Forelimb muscle (tissue), 1 donor: Measurements from ENCODE around the gene IL2RG. TPM values are rescaled to one million over a fixed set of nuclear protein-coding genes. Genes with fewer than 3 reads are reported as not detected.

ENCODE experiments used
- DNase-seq: peaks from one replicate; pipeline ENCODE4 v3.0.0-alpha.2; 2013; ENCODE audit warnings: low read depth
- polyA plus RNA-seq: library from polyadenylated mRNA; unstranded; fragments of 120-200 nt; gene quantifications from one replicate; pipeline ENCODE4 v1.2.1, GENCODE V29; 2013; ENCODE audit not compliant: insufficient read length

IL2RG gene
- polyA plus RNA-seq, 1 donor = 1.5 TPM

DNA sequence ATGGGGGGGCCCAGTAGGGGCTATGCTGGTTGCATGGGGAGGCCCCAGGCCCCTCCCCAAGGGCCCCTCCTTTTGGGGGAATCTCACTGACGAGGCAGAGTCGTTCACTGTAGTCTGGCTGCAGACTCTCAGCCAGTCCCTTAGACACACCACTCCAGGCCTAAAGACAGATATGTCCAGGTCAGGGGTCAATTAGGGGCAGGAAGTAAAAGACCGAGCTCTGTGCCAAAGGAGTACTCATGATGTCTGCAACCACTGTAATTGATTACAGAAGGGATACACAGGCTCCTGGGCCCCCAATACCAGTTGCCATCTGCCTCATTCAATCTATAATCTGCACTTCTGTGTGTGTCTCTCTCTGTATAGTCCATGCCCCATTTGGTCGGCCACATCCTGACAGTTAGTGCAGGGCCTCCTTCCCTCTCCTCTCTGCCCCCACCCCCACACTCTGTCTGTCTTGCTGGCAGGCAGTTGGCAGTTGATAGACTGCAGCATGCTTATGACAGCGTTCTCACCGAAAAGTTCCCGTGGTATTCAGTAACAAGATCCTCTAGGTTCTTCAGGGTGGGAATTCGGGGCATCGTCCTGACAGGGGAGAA is 3.5 kb downstream of the IL2RG start:
- DNase-seq = no peak

- DNase-seq = no peak
Measured at GRCh38 chrX:71107245-71107644, 4.1 kb downstream of the IL2RG start.

GRCh38 chrX:71106427-71106826 is 5.0 kb downstream of the IL2RG start, which contains the start of gene CXorf65:
Gene CXorf65 (minus strand): TSS chrX:71106740. CDS start chrX:71106556, 184 bp downstream.
- DNase-seq = no peak

DNA sequence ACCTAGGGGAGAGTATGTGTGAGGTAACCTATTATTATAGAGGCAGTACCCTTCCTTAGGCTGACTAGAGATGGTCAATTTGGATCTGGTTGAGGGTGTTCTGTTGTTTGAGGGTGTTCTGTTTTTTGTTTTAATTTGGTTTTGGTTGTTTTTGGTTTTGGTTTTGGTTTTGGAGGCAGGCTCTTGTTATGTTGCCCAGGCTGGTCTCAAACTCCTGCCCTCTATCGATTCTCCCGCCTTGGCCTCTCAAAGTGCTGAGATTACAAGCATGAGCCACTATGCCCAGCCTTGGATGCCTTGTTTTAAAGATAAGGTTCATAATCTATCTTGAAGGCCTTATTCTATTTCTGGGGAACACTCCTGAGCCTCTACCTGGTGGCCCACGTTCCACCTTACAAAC is 5.7 kb downstream of the IL2RG start:
- no peak for DNase-seq

- no peak for DNase-seq
Measured at GRCh38 chrX:71103110-71103983, 8.0 kb downstream of the IL2RG start.

GRCh38 chrX:71102292-71102691 is 9.1 kb downstream of the IL2RG start:
- DNase-seq = no peak

DNA sequence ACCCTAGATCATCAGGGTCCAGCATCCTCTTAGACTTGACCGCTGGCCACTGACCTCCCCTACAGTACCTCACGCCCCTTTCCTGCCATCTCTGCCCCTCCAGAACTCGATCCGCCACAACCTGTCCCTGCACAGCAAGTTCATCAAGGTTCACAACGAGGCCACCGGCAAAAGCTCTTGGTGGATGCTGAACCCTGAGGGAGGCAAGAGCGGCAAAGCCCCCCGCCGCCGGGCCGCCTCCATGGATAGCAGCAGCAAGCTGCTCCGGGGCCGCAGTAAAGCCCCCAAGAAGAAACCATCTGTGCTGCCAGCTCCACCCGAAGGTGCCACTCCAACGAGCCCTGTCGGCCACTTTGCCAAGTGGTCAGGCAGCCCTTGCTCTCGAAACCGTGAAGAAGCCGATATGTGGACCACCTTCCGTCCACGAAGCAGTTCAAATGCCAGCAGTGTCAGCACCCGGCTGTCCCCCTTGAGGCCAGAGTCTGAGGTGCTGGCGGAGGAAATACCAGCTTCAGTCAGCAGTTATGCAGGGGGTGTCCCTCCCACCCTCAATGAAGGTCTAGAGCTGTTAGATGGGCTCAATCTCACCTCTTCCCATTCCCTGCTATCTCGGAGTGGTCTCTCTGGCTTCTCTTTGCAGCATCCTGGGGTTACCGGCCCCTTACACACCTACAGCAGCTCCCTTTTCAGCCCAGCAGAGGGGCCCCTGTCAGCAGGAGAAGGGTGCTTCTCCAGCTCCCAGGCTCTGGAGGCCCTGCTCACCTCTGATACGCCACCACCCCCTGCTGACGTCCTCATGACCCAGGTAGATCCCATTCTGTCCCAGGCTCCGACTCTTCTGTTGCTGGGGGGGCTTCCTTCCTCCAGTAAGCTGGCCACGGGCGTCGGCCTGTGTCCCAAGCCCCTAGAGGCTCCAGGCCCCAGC is 10.5 kb downstream of the IL2RG start:
- DNase-seq = no peak

DNA sequence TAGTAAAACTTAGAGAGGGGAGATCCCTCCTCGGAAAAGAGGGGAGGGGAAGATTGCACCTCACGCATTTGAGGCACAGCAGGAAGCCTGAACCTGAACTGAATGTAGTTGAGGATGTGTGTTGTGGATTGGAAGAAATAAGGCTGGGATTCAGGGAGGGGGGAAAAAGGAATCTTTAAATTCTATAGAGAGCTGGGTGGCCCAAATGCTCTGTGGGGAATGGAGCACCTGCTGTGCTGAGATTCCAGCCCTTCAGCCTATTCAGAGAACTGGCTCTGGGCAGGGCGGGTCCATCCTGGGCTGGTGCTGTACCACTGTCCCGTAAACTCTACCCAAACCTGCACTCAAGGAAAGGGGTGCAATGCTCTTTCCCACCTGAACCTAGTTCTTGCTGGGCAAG is 11.6 kb downstream of the IL2RG start:
- DNase-seq = no peak

DNA sequence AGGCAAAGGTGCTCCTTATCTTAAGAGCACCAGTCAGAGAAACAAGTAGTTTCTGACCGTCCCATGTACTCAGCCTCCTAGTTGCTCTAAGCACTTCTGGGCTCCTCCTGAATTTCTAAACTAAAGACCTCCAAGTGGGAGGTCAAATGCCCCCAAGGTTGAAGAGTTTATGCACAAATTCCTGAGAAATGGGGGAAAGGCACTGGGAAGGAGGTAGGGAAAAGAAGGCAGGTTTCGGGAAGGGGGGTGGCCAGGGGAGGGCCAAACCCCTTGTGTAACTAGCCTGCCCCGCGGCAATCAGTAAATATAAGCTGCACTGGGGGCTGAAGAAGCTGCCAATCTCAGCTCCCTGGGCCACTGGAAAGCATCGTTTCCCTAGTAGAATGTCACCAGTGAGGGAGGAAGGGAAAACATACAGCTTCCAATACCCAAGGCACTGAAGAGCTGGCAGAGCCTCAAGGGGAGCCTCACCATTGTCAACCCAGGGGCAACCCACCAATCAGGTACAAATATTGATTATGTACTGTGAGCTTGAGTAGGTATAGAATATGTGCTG is 12.3 kb downstream of the IL2RG start:
- no peak for DNase-seq

DNA sequence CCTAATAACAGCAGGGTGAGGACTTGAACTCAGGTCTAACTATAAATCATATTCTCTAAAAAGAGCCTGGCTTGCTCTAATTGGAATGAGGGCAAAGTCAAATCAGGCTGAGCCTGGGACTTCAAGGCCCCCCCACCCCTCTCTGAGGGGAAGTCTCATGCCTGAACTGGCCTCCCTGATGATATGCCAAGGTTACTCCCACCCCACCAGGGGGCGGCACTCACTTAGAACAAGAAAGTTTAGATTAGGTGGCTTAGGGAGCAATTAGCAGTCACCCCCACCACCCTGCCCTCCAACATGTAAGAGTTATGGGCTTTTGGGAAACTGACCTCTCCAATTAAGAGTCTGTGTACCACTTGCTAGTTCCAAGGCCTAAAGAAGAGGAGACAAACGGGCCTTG is 13.1 kb downstream of the IL2RG start:
- DNase-seq = no peak

GRCh38 chrX:71096760-71097032 is 14.7 kb downstream of the IL2RG start:
- DNase-seq = no peak

GRCh38 chrX:71095981-71096759 is 15.2 kb downstream of the IL2RG start:
- DNase-seq = no peak

DNA sequence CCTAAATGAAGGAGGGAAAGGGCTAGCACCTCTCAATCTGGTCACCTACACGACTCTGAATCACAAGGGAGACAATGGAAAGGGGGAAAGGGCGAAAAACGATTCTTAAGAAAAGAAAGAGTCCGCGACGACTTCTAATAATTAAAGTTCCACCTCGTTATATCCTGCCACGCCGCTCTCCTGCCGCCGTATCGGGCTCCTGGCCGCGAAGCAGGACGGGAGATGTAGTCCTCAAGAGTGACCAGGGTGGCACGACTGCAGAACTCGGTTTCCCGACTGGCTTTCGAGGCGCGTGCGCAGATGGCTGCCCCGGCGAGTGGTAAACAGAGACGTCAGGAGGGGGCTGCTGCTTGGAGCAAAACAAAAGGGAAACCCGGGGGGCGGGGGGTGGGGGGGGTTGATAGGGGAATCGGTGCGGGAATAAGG is 15.8 kb downstream of the IL2RG start, which contains the start of gene FOXO4:
TSS of gene FOXO4 (plus strand) at position 297 of the 426 bp plus-strand sequence. CDS start 678 bp downstream, outside the sequence.
- peak; percentile 69 for DNase-seq

GRCh38 chrX:71095033-71095432 is 16.3 kb downstream of the IL2RG start:
- no peak for DNase-seq

DNA sequence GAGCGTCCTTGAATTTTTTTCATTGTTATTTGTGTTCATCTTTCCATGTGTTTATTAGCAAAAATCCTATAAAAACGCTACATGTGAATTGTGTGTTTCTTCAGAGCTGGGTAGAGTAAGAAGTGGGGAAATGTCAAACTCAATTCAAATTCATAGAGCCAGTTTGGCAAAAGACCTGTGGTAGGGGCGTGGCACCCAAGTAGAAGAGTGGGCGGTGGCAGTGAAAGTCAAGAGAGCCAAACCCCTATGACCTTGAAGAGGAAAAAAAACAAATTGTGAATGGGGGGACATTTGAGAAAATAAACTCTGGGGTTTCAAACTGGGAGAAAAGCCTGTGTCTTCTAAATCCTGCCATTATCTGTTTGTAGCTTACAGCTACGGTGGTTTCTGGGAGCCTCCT is 20.1 kb downstream of the IL2RG start:
- DNase-seq = no peak

GRCh38 chrX:71085900-71086299 is 25.5 kb downstream of the IL2RG start:
- no peak for DNase-seq

- no peak for DNase-seq
Measured at GRCh38 chrX:71082822-71083221, 28.6 kb downstream of the IL2RG start.

DNA sequence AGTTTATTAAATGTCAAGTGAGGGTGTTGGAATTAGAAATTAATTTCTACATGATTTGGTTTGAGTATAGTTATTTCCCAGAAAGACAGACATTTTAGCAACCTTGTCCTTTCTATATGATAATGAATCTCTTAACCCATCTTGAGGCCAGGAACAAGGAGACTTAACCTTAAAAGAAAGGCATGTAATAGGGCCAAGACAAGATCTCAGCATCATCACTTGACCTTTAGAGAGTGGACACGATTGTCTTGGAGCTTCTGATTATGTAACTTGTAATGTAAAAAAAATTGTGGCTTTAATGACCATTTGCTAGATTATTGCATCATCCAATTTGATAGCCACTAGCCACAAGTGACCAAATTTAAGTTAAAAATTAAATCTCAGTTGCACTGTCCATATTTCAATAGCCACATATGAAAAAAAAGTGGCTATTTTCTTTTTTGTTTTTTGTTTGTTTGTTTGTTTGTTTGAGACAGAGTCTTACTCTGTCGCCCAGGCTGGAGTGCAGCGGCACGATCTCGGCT is 29.2 kb downstream of the IL2RG start:
- no peak for DNase-seq

DNA sequence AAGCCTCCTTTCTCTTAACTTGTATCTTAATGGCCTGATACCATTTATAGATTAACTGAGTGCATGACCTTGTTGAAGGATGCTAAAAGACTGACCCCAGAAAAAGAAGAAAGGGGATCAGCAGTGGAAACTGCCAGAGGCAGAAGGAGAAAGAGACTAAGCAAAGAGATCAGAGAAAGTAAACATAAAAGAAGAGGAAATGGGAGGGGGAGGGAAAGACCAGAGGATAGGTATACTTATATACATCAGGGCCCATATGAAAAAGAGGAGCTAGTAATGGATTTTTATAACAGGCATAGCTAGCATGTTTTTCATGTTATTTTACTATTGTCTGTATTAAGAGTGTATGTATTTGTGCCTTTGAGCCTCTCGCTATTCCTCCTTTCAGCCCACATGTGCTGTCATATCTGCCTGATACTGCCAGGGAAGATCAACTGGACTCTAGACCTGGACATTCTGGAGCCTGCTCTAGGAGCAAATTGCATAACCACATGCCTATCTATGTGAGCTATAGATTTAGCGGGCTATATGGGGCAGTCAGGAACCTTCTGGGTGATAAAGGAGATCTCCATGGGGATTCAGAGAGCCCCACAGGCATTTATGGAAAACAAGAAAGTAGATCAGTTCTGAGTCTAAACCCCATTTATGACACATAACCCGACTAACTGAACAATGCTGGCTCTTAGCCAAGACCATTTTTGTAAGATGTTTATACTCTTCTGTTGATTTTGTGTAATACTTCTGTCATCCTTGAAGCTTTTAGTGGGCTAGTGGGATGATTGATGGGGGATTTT is 29.9 kb downstream of the IL2RG start:
- no peak for DNase-seq

- DNase-seq = no peak
Measured at GRCh38 chrX:71070531-71070930, 40.8 kb downstream of the IL2RG start.
